Upper lobe of left lung (tissue), 4 donors: ENCODE data around the gene JPH4.
"Not testable (repeated sequence)": the region's sequence is repeated elsewhere in the genome, so short reads cannot be mapped to it uniquely, and the experiment has no call there.

Experiments used
- CTCF ChIP-seq, 6 experiments: fragments of 450-650 bp in 4 of 6; fragments of 200-600 bp in 2 of 6; sonication (generic) in 2 of 6; IDR thresholded peaks; one replicate each; pipeline ENCODE4 v1.5.1; 2016 to 2019; ENCODE audit warnings: antibody characterized with exemption in 6 of 6
- EP300 ChIP-seq, 4 donors: sonication (generic); formaldehyde crosslinking; IDR thresholded peaks; one replicate each; pipeline ENCODE4 v1.5.1; 2017; ENCODE audit warnings: antibody characterized with exemption in 4 of 4, control low read depth in 2 of 4
- POLR2A ChIP-seq, 4 donors: fragments of 450-650 bp; IDR thresholded peaks; one replicate each; pipeline ENCODE4 v1.5.1; 2016 to 2017; ENCODE audit warnings: antibody characterized with exemption in 4 of 4, mild to moderate bottlenecking in 2 of 4
- POLR2AphosphoS5 ChIP-seq, 2 donors: sonication (generic); formaldehyde crosslinking; IDR thresholded peaks; one replicate each; pipeline ENCODE4 v1.5.1; 2017; ENCODE audit warnings: antibody characterized with exemption in 2 of 2

DNA sequence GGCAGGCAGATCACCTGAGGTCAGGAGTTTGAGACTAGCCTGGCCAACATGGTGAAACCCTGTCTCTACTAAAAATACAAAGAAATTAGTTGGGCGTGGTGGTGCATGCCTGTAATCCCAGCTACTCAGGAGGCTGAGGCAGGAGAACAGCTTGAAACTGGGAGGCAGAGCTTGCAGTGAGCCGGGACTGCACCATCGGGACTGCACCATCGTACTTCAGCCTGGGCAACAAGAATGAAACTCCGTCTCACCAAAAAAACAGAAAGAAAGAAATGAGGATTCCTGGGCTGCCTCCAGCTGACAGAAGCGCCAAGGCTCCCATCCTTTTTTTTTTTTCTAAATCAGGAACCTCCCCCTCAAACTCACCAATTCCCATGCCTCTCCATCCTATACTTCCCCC lies 41.7 kb downstream of the JPH4 start:
- TF ChIP-seq CTCF, POLR2A, EP300, POLR2AphosphoS5 (IDR thresholded peaks at IDR 0.05): not testable (repeated sequence)
